HG02571 (cell line): ENCODE results near the gene WNK4.

Experiments
- ATAC-seq: cut with Tn5 transposase; IDR thresholded peaks from one replicate; pipeline ENCODE4 v1.9.1; 2021; ENCODE audit warnings: mild to moderate bottlenecking, moderate library complexity; ENCODE audit not compliant: unreplicated experiment

WNK4 gene

GRCh38 chr17:42833767-42834422 is 53.5 kb downstream of the WNK4 start:
- ATAC-seq: no peak

DNA sequence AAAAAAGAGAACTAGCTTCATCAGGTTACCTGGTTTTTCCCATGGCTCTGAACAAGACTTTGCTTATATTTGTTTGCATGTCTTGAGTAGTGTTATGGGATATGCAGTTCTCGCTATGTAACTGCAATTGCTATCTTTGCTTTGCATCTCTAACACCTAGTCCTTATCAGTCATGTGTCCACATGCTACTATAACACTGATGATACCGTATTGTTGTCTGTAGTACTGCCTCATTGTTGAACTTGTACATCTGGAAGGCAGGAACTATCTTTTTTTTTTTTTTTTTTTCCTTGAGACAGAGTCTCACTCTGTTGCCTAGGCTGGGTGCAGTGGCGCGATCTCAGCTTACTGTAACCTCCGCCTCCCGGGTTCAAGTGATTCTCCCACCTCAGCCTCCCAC is 55.3 kb downstream of the WNK4 start:
- no peak for ATAC-seq

- ATAC-seq: no peak
Observed at GRCh38 chr17:42841975-42842685, 61.7 kb downstream of the WNK4 start.

GRCh38 chr17:42843358-42843934 is 63.0 kb downstream of the WNK4 start:
- ATAC-seq: no peak

DNA sequence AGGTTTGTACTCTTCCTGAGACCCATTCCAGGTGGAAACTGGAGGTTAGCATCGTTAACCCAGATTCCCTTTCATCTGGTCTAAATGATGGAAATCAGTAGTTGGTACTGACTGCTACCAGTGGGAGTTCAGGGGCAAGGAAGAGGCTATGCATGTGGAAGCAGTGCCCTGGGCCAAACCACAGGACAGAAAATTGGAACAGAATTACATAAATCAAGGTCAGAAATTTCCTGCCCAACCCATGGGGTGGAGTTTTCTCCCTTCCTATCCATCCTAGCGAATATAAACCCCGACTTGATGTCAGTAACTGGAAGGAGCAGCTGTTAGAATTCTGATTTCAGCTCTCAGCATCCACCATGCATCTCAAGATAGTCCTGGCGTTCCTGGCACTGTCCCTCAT is 63.9 kb downstream of the WNK4 start, which contains the start of gene AOC2:
AOC2 (plus strand) TSS at position 310 of the 400 bp plus-strand sequence; CDS start at position 357, 47 bp downstream.
- ATAC-seq: no peak

DNA sequence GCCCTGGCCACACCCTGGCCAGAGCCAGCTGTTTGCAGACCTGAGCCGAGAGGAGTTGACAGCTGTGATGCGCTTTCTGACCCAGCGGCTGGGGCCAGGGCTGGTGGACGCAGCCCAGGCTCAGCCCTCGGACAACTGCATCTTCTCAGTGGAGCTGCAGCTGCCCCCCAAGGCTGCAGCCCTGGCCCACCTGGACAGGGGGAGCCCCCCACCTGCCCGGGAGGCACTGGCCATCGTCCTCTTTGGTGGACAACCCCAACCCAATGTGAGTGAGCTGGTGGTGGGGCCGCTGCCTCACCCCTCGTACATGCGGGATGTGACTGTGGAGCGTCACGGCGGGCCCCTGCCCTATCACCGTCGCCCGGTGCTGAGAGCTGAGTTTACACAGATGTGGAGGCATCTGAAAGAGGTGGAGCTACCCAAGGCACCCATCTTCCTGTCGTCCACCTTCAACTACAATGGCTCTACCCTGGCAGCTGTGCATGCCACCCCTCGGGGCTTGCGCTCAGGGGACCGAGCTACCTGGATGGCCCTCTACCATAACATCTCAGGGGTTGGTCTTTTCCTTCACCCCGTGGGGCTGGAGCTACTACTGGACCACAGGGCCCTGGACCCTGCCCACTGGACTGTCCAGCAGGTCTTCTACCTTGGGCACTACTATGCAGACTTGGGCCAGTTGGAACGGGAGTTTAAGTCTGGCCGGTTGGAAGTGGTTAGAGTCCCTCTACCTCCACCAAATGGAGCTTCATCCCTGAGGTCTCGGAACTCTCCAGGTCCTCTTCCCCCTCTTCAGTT is 64.5 kb downstream of the WNK4 start:
- no peak for ATAC-seq

DNA sequence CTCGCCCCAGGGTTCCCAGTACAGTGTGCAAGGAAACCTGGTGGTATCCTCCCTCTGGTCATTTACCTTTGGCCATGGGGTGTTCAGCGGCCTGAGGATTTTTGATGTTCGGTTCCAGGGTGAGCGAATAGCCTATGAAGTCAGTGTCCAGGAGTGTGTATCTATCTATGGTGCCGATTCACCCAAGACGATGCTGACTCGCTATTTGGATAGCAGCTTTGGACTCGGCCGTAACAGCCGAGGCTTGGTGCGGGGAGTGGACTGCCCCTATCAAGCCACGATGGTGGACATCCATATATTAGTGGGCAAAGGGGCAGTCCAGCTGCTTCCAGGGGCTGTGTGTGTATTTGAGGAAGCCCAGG is 65.1 kb downstream of the WNK4 start:
- ATAC-seq: no peak

DNA sequence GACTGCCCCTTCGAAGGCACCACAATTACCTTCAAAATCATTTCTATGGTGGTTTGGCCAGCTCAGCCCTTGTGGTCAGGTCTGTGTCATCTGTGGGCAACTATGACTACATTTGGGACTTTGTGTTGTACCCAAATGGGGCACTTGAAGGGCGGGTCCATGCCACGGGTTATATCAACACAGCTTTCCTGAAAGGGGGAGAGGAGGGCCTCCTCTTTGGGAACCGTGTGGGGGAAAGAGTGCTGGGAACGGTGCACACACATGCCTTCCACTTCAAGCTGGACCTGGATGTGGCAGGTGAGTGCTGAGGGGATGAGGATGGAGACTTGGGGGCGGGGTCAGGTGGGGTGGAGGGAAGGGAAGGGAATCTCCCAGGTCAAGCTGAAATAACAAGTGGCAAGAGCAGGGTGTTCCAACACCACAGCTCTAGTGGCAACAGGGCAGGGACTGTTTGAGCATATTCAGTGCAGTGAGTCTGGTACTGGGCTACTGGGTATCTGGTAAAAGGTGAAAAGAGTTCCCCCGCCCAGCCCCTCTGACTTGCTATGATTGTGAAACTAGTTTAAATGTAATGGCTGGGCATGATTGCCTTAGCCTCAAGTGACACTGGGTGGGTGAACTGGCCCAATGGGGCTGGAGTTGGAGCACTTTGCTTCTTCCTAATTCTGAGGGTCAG is 65.6 kb downstream of the WNK4 start:
- no peak for ATAC-seq
